Neuronal stem cell (in vitro differentiated cells): Measurements from ENCODE around the gene PSG5.
"Not testable (repeated sequence)": the region's sequence is repeated elsewhere in the genome, so short reads cannot be mapped to it uniquely, and the experiment has no call there.

Source experiments
- DNase-seq: peaks from one replicate; pipeline ENCODE4 v3.0.0-alpha.2; 2013; ENCODE audit warnings: low spot score
- H2AFZ ChIP-seq: one replicate; pipeline ENCODE4 v1.6.1; 2013; ENCODE audit warnings: mild to moderate bottlenecking, low read length, inconsistent platforms
- H2AK5ac ChIP-seq: 2 replicates; pipeline ENCODE4 v1.6.1; 2013; ENCODE audit warnings: low read depth, mild to moderate bottlenecking, inconsistent platforms, low read length, moderate library complexity, mixed read lengths
- H2BK120ac ChIP-seq: 2 replicates; pipeline ENCODE4 v1.6.1; 2013; ENCODE audit warnings: low read depth, mild to moderate bottlenecking, inconsistent platforms, low read length, moderate library complexity, mixed read lengths
- H2BK12ac ChIP-seq: one replicate; pipeline ENCODE4 v1.6.1; 2013; ENCODE audit warnings: low read length, inconsistent platforms
- H2BK15ac ChIP-seq: 2 replicates; pipeline ENCODE4 v1.6.1; 2013; ENCODE audit warnings: mild to moderate bottlenecking, low read length, inconsistent platforms, mixed read lengths
- H2BK5ac ChIP-seq: one replicate; pipeline ENCODE4 v1.6.1; 2013; ENCODE audit warnings: inconsistent platforms, mild to moderate bottlenecking, low read length, moderate library complexity
- H3K14ac ChIP-seq: one replicate; pipeline ENCODE4 v1.6.1; 2013; ENCODE audit warnings: low read length, inconsistent platforms
- H3K18ac ChIP-seq: 2 replicates; pipeline ENCODE4 v1.6.1; 2013; ENCODE audit warnings: low read length, inconsistent platforms
- H3K23ac ChIP-seq: 2 replicates; pipeline ENCODE4 v1.6.1; 2013; ENCODE audit warnings: low read depth, mild to moderate bottlenecking, mixed read lengths, low read length, inconsistent platforms; ENCODE audit not compliant: poor library complexity
- H3K27ac ChIP-seq: replicated peaks from 3 replicates; pipeline ENCODE4 v1.5.1; 2013; ENCODE audit warnings: low read length, inconsistent platforms
- H3K27me3 ChIP-seq, 3 experiments: 2 replicates each; pipeline ENCODE4 v1.6.1; 2013; ENCODE audit warnings: low read length in 3 of 3, mild to moderate bottlenecking in 2 of 3, inconsistent platforms in 1 of 3, low read depth in 1 of 3, mixed read lengths in 1 of 3, moderate library complexity in 1 of 3; ENCODE audit not compliant: control insufficient read depth in 3 of 3, insufficient read depth in 3 of 3
- H3K36me3 ChIP-seq, 2 donors: replicated peaks in 1 of 2; 2 replicates each; pipeline ENCODE4 v1.6.1; 2013; ENCODE audit warnings: low read length in 2 of 2; ENCODE audit not compliant: control insufficient read depth in 2 of 2, insufficient read depth in 2 of 2
- H3K4ac ChIP-seq: 2 replicates; pipeline ENCODE4 v1.6.1; 2013; ENCODE audit warnings: inconsistent platforms, mild to moderate bottlenecking, low read length, moderate library complexity
- H3K4me1 ChIP-seq, 2 donors: 1 replicate in 1 of 2; 2 replicates in 1 of 2; pipeline ENCODE4 v1.6.1; 2013; ENCODE audit warnings: low read length in 2 of 2, low read depth in 1 of 2; ENCODE audit not compliant: control insufficient read depth in 2 of 2, insufficient read depth in 1 of 2
- H3K4me2 ChIP-seq: one replicate; pipeline ENCODE4 v1.6.1; 2013; ENCODE audit warnings: mild to moderate bottlenecking, low read length, inconsistent platforms; ENCODE audit not compliant: insufficient read depth, poor library complexity, severe bottlenecking
- H3K4me3 ChIP-seq, 2 donors: 2 replicates each; pipeline ENCODE4 v1.5.1; 2013; ENCODE audit warnings: low read length in 2 of 2, mild to moderate bottlenecking in 2 of 2, inconsistent platforms in 1 of 2, moderate library complexity in 1 of 2
- H3K79me1 ChIP-seq: one replicate; pipeline ENCODE4 v1.6.1; 2013; ENCODE audit warnings: low read depth, mild to moderate bottlenecking, inconsistent platforms, low read length, moderate library complexity
- H3K9ac ChIP-seq: one replicate; pipeline ENCODE4 v1.6.1; 2013; ENCODE audit warnings: mild to moderate bottlenecking, low read depth, low read length, inconsistent platforms; ENCODE audit not compliant: poor library complexity
- H3K9me3 ChIP-seq, 2 donors: replicated peaks in 1 of 2; 2 replicates each; pipeline versions ENCODE3 to v1.6.1; 2013; ENCODE audit warnings: low read length in 2 of 2, mild to moderate bottlenecking in 2 of 2, inconsistent platforms in 1 of 2, low read depth in 1 of 2, mixed read lengths in 1 of 2, moderate library complexity in 1 of 2; ENCODE audit not compliant: control insufficient read depth in 2 of 2, insufficient read depth in 1 of 2
- H4K8ac ChIP-seq: one replicate; pipeline ENCODE4 v1.6.1; 2013; ENCODE audit warnings: low read depth, mild to moderate bottlenecking, inconsistent platforms, low read length, moderate library complexity
- H4K91ac ChIP-seq: one replicate; pipeline ENCODE4 v1.6.1; 2013; ENCODE audit warnings: low read length, low read depth, mild to moderate bottlenecking, inconsistent platforms; ENCODE audit not compliant: poor library complexity
- WGBS, 2 donors: extraction: QIAGEN DNeasy Blood & Tissue Kit; methylation state at CpG; one replicate each; pipeline ENCODE4 v1.1.7; 2013; ENCODE audit warnings: missing lambda C conversion rate in 2 of 2, mixed read lengths in 1 of 2; ENCODE audit not compliant: insufficient read length in 2 of 2, insufficient replicate concordance in 1 of 2; ENCODE audit errors: extremely low coverage in 2 of 2; 5-methylcytosine and 5-hydroxymethylcytosine counted together

PSG5 gene

GRCh38 chr19:43165906-43166305 is 20.4 kb downstream of the PSG5 start:
- not testable (repeated sequence) for H2AK5ac ChIP-seq, H3K4me1 ChIP-seq, H3K18ac ChIP-seq, H3K4ac ChIP-seq, H2BK12ac ChIP-seq, H3K79me1 ChIP-seq, H4K91ac ChIP-seq, H2AFZ ChIP-seq, H2BK5ac ChIP-seq, H4K8ac ChIP-seq, H3K23ac ChIP-seq, H3K27me3 ChIP-seq, H2BK15ac ChIP-seq, H2BK120ac ChIP-seq, H3K27ac ChIP-seq, H3K4me2 ChIP-seq, H3K9ac ChIP-seq, H3K9me3 ChIP-seq, DNase-seq, H3K4me3 ChIP-seq, H3K14ac ChIP-seq, H3K36me3 ChIP-seq
- WGBS, 2 donors, result no CpG with 5 or more reads among the region's 3 CpGs

- not testable (repeated sequence) for H3K9me3 ChIP-seq, H2AK5ac ChIP-seq, H3K27me3 ChIP-seq, H3K4me2 ChIP-seq, H4K91ac ChIP-seq, H3K36me3 ChIP-seq, H3K4me1 ChIP-seq, H3K9ac ChIP-seq, H3K14ac ChIP-seq, H2BK5ac ChIP-seq, DNase-seq, H2BK120ac ChIP-seq, H2BK12ac ChIP-seq, H2BK15ac ChIP-seq, H2AFZ ChIP-seq, H3K23ac ChIP-seq, H3K18ac ChIP-seq, H3K4ac ChIP-seq, H3K79me1 ChIP-seq, H3K27ac ChIP-seq, H3K4me3 ChIP-seq, H4K8ac ChIP-seq
- WGBS, 2 donors, result no CpG with 5 or more reads among the region's 3 CpGs
Measured at GRCh38 chr19:43163135-43163534, 23.2 kb downstream of the PSG5 start.

- H3K27me3 ChIP-seq, H2BK120ac ChIP-seq, H2AK5ac ChIP-seq, H3K14ac ChIP-seq, H2BK15ac ChIP-seq, H2BK12ac ChIP-seq, H3K4me1 ChIP-seq, H4K8ac ChIP-seq, H3K9me3 ChIP-seq, H3K23ac ChIP-seq, H3K79me1 ChIP-seq, H3K36me3 ChIP-seq, DNase-seq, H3K18ac ChIP-seq, H3K27ac ChIP-seq, H2BK5ac ChIP-seq, H3K9ac ChIP-seq, H4K91ac ChIP-seq, H2AFZ ChIP-seq, H3K4ac ChIP-seq, H3K4me3 ChIP-seq, H3K4me2 ChIP-seq: not testable (repeated sequence)
- no CpG with 5 or more reads among the region's 2 CpGs for WGBS, 2 donors
Measured at GRCh38 chr19:43162261-43162660, 24.1 kb downstream of the PSG5 start.

- peaks cover 0 to 8% of the 10 kb centered on the region in 2 donors for H3K9me3 ChIP-seq
- no peak overlapping the region for H2BK5ac ChIP-seq
- no peak overlapping the region for H3K9ac ChIP-seq
- WGBS, 2 donors, result no CpG with 5 or more reads among the region's 4 CpGs
- H2AFZ ChIP-seq, result no peak overlapping the region
- no peak overlapping the region for H4K8ac ChIP-seq
- DNase-seq, result no peak
- no peak overlapping the region for H3K4ac ChIP-seq
- no peaks in the 10 kb centered on the region for H3K4me1 ChIP-seq
- no peak overlapping the region for H2BK12ac ChIP-seq
- H2BK15ac ChIP-seq, result no peak overlapping the region
- no peaks in the 10 kb centered on the region for H3K27me3 ChIP-seq
- no peak overlapping the region for H3K18ac ChIP-seq
- no peak overlapping the region for H3K23ac ChIP-seq
- H3K4me2 ChIP-seq, result no peak overlapping the region
- H3K27ac ChIP-seq, result no peak overlapping the region
- no peak overlapping the region for H2BK120ac ChIP-seq
- no peak overlapping the region for H3K14ac ChIP-seq
- no peaks in the 10 kb centered on the region for H3K36me3 ChIP-seq
- H4K91ac ChIP-seq, result no peak overlapping the region
- no peak overlapping the region for H2AK5ac ChIP-seq
- no peaks in the 10 kb centered on the region for H3K79me1 ChIP-seq
- no peak overlapping the region for H3K4me3 ChIP-seq
Measured at GRCh38 chr19:43152214-43152613, 34.1 kb downstream of the PSG5 start.
